Adrenal gland (tissue), 12 donors: ENCODE measurements around the gene DENND10. TPM values are rescaled to one million over a fixed set of nuclear protein-coding genes. Genes with fewer than 3 reads are reported as not detected.

Source experiments
- DNase-seq, 7 donors: peaks; one replicate each; pipeline ENCODE4 v3.0.0-alpha.2; 2019 to 2020
- H3K27ac ChIP-seq, 5 donors: fragments of 200-600 bp; sonication (generic) in 4 of 5; 1 replicate in 3 of 5; 2 replicates in 2 of 5; pipeline versions ENCODE4 v1.5.1 to v1.8.0; 2016 to 2020; ENCODE audit warnings: mild to moderate bottlenecking in 1 of 5
- H3K27me3 ChIP-seq: fragments of 200-600 bp; 2 replicates; pipeline ENCODE4 v1.8.0; 2021
- H3K36me3 ChIP-seq, 2 donors: fragments of 200-600 bp; replicated peaks in 1 of 2; 1 replicate in 1 of 2; 2 replicates in 1 of 2; pipeline versions ENCODE4 v1.5.1 to v1.8.0; 2018 to 2022
- H3K4me1 ChIP-seq, 2 donors: fragments of 200-600 bp; replicated peaks in 1 of 2; 1 replicate in 1 of 2; 2 replicates in 1 of 2; pipeline versions ENCODE4 v1.5.1 to v1.8.0; 2018 to 2021
- H3K4me3 ChIP-seq, 4 donors: fragments of 200-600 bp; sonication (generic) in 3 of 4; one replicate each; pipeline ENCODE4 v1.5.1; 2016 to 2018
- H3K9me3 ChIP-seq, 3 donors: fragments of 200-600 bp; sonication (generic) in 1 of 3; replicated peaks in 1 of 3; 1 replicate in 2 of 3; 2 replicates in 1 of 3; pipeline versions ENCODE4 v1.5.1 to v1.8.0; 2016 to 2021
- POLR2A ChIP-seq, 2 donors: fragments of 450-650 bp; IDR thresholded peaks; one replicate each; pipeline ENCODE4 v1.6.1; 2017; ENCODE audit warnings: antibody characterized with exemption in 2 of 2, mild to moderate bottlenecking in 2 of 2, moderate library complexity in 1 of 2
- WGBS, 4 donors: extraction: QIAGEN DNeasy Blood & Tissue Kit in 2 of 4; methylation state at CpG; one replicate each; pipeline versions ENCODE4 v1.1.5 to v1.1.7; 2013 to 2017; 5-methylcytosine and 5-hydroxymethylcytosine counted together
- intact Hi-C, 2 donors: fragments of 100-400 bp; cut with DNase I; formaldehyde crosslinking; loops; one replicate each; pipeline versions ENCODE4 v1.14.1 to v1.15.0; 2022 to 2023
- polyA plus RNA-seq, 3 donors: library from polyadenylated mRNA; stranded (reverse); fragments of 200-250 nt in 2 of 3; fragments of 350-450 nt in 1 of 3; fragmentation: Illumina TruSeq in 1 of 3; extraction: RNeasy Lipid Tissue Mini Kit (QIAGEN cat#74804) in 1 of 3; gene quantifications; one replicate each; pipeline ENCODE4 v1.2.3, GENCODE V29; 2013 to 2014
- total RNA-seq, 9 donors: library from RNA; depleted of rRNA in 4 of 9; stranded (reverse); fragments of >200 nt in 4 of 9; fragments of 120-200 nt in 1 of 9; fragmentation: NEBNext Ultra II Directional in 1 of 9; extraction: Animal tissue kit (Norgen Biotek cat#: 25700) in 1 of 9; gene quantifications; one replicate each; pipeline versions ENCODE4 v1.1.0 to v1.2.4, GENCODE V29; 2013 to 2023
- TF ChIP-seq, protein P1 (sequence below), 6 experiments: fragments of 450-650 bp in 4 of 6; fragments of 200-600 bp in 2 of 6; sonication (generic) in 1 of 6; IDR thresholded peaks; 1 replicate in 5 of 6; 2 replicates in 1 of 6; pipeline versions ENCODE4 v1.5.1 to v1.8.0; 2016 to 2021; ENCODE audit warnings: antibody characterized with exemption in 6 of 6, mild to moderate bottlenecking in 2 of 6, moderate library complexity in 1 of 6
- donor health status: healthy with polysubstance abuse.
- donor health status: Bipolar disorder and iron deficiency.
- donor health status: DM: yes; HTN: yes; CAD: no.
- donor health status: DM: no; HTN: no; CAD: no.
- donor health status: DM: no; HTN: no; CAD: no.
- donor health status: DM: yes; HTN: yes; CAD: no.

Gene DENND10
- total and polyA plus RNA-seq, 12 donors = 10.3 to 65.3 (median 41.9) TPM

DNA sequence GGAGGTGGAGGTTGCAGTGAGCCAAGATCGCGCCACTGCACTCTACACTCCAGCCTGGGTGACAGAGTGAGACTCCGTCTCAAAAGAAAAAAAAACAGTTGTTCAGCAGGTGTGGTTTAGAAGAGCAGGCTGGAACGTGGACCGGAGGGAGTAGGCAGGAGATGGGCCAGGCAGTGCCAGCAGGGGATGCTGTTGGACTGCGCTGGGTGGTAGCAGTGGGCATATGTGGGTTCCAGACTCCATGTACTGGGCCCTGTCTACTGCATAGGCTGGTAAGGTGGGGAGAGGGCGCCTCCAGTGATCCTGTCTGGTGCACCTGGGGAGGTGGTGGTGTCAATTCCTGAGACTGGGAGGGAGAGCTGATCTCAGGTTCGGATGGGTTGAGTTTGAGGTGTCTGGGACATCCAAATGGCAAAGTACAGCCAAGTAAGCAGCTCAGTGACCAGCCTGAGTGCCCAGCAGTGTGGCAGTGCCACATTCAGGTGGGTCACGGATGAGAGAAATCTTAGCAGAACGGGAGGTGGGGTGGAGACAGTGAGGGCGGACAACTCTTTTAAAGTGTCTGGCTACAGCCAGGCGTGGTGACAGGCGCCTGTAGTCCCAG is 35.7 kb downstream of the DENND10 start:
- TF ChIP-seq, protein P1, sequence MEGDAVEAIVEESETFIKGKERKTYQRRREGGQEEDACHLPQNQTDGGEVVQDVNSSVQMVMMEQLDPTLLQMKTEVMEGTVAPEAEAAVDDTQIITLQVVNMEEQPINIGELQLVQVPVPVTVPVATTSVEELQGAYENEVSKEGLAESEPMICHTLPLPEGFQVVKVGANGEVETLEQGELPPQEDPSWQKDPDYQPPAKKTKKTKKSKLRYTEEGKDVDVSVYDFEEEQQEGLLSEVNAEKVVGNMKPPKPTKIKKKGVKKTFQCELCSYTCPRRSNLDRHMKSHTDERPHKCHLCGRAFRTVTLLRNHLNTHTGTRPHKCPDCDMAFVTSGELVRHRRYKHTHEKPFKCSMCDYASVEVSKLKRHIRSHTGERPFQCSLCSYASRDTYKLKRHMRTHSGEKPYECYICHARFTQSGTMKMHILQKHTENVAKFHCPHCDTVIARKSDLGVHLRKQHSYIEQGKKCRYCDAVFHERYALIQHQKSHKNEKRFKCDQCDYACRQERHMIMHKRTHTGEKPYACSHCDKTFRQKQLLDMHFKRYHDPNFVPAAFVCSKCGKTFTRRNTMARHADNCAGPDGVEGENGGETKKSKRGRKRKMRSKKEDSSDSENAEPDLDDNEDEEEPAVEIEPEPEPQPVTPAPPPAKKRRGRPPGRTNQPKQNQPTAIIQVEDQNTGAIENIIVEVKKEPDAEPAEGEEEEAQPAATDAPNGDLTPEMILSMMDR (IDR thresholded peaks at IDR 0.05) = peak; percentile 24 to 81 (median 64)
- no peak for TF ChIP-seq POLR2A (IDR thresholded peaks at IDR 0.05)
- Histone ChIP-seq H3K4me3 (no peak overlapping the region), H3K36me3 (no peaks in the 10 kb centered on the region), H3K27me3 (no peaks in the 10 kb centered on the region), H3K9me3 (no peaks in the 10 kb centered on the region), H3K4me1 (peaks cover 0 to 8% of the 10 kb centered on the region in 2 donors), H3K27ac (no peak overlapping the region)
- intact Hi-C loops = no loop called here
- DNase-seq = peak in 5 of 7 donors; percentile 26 to 64 (median 58)
- 83 to 89% (median 87%) methylated on average over 9 to 13 of the region's 13 CpGs for WGBS, 4 donors

DNA sequence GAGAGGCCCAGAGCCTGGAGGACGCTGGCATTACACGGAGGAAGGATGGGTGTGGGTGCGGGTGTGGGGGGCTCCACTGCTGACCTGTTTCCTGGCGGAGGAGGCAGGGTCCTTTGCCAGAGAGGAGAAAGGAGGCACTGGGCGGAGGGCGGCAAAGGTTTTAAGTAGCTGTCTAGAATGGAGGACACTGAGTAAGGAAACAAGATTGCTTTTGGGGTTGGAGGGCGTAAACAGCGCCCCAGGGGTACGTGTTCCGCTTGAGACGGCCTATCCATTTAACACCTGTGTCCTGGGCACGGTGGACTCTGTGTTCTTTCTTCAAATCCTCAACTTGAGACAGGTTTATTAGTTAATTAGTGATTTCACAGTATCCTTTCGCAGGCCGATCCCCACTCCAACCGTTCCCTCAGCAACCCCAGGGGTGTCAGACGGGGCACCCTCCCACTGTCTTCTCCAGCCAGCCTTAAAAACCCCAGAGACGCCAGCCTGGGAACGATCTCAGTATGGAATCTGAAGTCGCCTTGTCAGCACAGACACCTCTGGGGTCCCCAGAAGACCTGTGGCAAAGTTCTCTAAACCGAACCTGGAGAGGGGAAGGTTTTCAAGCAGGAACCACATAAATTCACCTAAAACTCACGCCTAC is 36.8 kb downstream of the DENND10 start:
- H3K36me3 ChIP-seq = no peaks in the 10 kb centered on the region
- H3K27me3 ChIP-seq = no peaks in the 10 kb centered on the region
- intact Hi-C loops = no loop called here
- no peaks in the 10 kb centered on the region for H3K9me3 ChIP-seq
- H3K4me1 ChIP-seq = peaks cover 6 to 14% of the 10 kb centered on the region in 2 donors
- H3K27ac ChIP-seq = no peak overlapping the region
- no peak for TF ChIP-seq POLR2A (IDR thresholded peaks at IDR 0.05)
- TF ChIP-seq, protein P1 (IDR thresholded peaks at IDR 0.05) = no peak
- H3K4me3 ChIP-seq = no peak overlapping the region
- no peak for DNase-seq
- WGBS, 4 donors = 90 to 93% (median 92%) methylated on average over 21 of the region's 21 CpGs

DNA sequence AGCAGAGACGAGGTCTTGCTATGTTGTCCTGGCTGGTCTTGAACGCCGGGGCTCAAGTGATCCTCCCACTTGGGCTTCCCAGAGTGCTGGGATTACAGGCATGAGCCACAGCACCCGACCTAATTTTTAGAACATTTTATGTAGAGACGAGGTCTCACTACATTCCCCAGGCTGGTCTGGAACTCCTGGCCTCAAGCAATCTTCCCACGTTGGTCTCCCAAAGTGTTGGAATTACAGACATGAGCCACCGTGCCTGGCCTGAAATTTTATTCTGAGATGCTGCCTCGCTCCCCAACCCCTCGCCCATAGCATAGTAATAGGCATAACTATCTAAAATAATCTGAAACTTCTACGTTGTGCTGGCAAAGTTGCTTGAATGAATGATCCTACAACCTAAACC is 39.7 kb downstream of the DENND10 start:
- Histone ChIP-seq H3K27ac (peak overlapping the region in 3 of 5 donors; percentile 46 to 53 (median 53)), H3K4me1 (peaks cover 7 to 12% of the 10 kb centered on the region in 2 donors), H3K36me3 (peaks cover 0 to 12% of the 10 kb centered on the region in 2 donors), H3K4me3 (no peak overlapping the region), H3K27me3 (no peaks in the 10 kb centered on the region), H3K9me3 (no peaks in the 10 kb centered on the region)
- intact Hi-C loops = no loop called here
- TF ChIP-seq, protein P1 (IDR thresholded peaks at IDR 0.05) = no peak
- TF ChIP-seq POLR2A (IDR thresholded peaks at IDR 0.05) = no peak
- DNase-seq = no peak
- WGBS, 4 donors = 92 to 97% (median 93%) methylated on average over 8 to 10 of the region's 10 CpGs

DNA sequence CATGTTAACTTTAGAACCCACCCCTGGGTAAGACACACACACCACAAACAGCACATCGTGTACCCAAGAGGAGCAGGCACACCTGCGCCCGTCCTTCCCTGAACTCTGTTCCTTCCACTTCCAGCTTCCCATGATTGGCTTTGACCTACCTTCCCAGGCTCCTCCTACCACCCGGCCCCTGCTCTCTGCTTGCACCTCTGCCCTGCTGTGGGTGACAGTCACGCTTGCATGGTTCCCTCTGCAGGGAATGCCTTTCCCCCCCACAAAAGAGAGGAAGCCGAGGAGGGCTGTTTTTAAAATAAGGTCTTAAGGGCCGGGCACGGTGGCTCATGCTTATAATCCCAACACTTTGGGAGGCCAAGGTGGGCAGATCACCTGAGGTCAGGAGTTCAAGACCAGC is 45.2 kb downstream of the DENND10 start:
- Histone ChIP-seq H3K36me3 (peaks cover 0 to 51% of the 10 kb centered on the region in 2 donors), H3K27me3 (no peaks in the 10 kb centered on the region), H3K9me3 (no peaks in the 10 kb centered on the region), H3K27ac (no peak overlapping the region), H3K4me1 (peaks cover 7 to 8% of the 10 kb centered on the region in 2 donors), H3K4me3 (no peak overlapping the region)
- intact Hi-C loops = no loop called here
- TF ChIP-seq POLR2A (IDR thresholded peaks at IDR 0.05) = no peak
- TF ChIP-seq, protein P1 (IDR thresholded peaks at IDR 0.05) = no peak
- 95 to 98% (median 97%) methylated on average over 8 of the region's 8 CpGs for WGBS, 4 donors
- no peak for DNase-seq
